HCT116 (cell line): Measurements from ENCODE around the gene HIPK2. TPM values are rescaled to one million over a fixed set of nuclear protein-coding genes. Genes with fewer than 3 reads are reported as not detected.

ENCODE experiments used
- ATAC-seq: fragments of 200-7000 bp; cut with Tn5 transposase; 2 replicates; pipeline ENCODE4 v1.9.1; 2020; ENCODE audit warnings: mild to moderate bottlenecking, moderate library complexity
- BruUV-seq: library from RNA; stranded (reverse); fragments of 400-500 nt; replicated peaks from 2 replicates; lab custom pipeline; 2021; lab: Mats Ljungman, UMichigan
- CTCF ChIA-PET: fragments of 300-600 bp; sonication (Branson Sonifier 250); formaldehyde crosslinking; loops from one replicate; lab custom pipeline; 2021; ENCODE audit warnings: antibody characterized with exemption; lab: Charles Lee
- POLR2A ChIA-PET: fragments of 300-600, 350-600 bp; sonication (Branson Sonifier 250); formaldehyde crosslinking; loops from one replicate; lab custom pipeline; 2021; ENCODE audit warnings: antibody characterized with exemption; lab: Charles Lee
- RAD21 ChIA-PET, 2 experiments: fragments of 300-600 bp; sonication (Branson Sonifier 250); formaldehyde crosslinking; loops; one replicate each; lab custom pipeline; 2023; ENCODE audit warnings: low total read pairs in 2 of 2; ENCODE audit not compliant: uncharacterized antibody in 2 of 2, unreplicated experiment in 2 of 2, low non-redundant PET in 1 of 2; lab: Charles Lee
- DNase-seq: peaks from one replicate; pipeline ENCODE4 v3.0.0-alpha.2; 2010; ENCODE audit warnings: low read depth, low spot score
- H2AFZ ChIP-seq: fragments of 200-600 bp; shearing (Covaris generic), sonication (generic); 2 replicates; pipeline ENCODE4 v1.6.1; 2017; ENCODE audit warnings: low read depth, mixed run types, mixed read lengths, antibody characterized with exemption, low read length; ENCODE audit not compliant: poor library complexity, severe bottlenecking
- H3K27ac ChIP-seq: 2 replicates; pipeline ENCODE4 v1.5.1; 2012; ENCODE audit warnings: low read depth, low read length
- H3K27me3 ChIP-seq: fragments of 200-600 bp; sonication (generic); 2 replicates; pipeline ENCODE4 v1.6.1; 2016; ENCODE audit warnings: mixed run types, low read length, mixed read lengths; ENCODE audit not compliant: insufficient read depth
- H3K36me3 ChIP-seq, 2 experiments: fragments of 200-500 bp in 1 of 2; fragments of 200-600 bp in 1 of 2; sonication (Bioruptor generic) in 1 of 2; sonication (generic) in 1 of 2; 2 replicates each; pipeline versions ENCODE4 v1.5.1 to v1.6.1; 2014 to 2016; ENCODE audit warnings: low read length in 2 of 2, inconsistent platforms in 1 of 2, mixed read lengths in 1 of 2, mixed run types in 1 of 2; ENCODE audit not compliant: insufficient read depth in 2 of 2, control insufficient read depth in 1 of 2
- H3K4me1 ChIP-seq, 2 experiments: fragments of 200-600 bp in 1 of 2; sonication (generic) in 1 of 2; 2 replicates each; pipeline versions ENCODE4 v1.5.1 to v1.6.1; 2012 to 2017; ENCODE audit warnings: low read length in 2 of 2, inconsistent platforms in 1 of 2, mild to moderate bottlenecking in 1 of 2, mixed read lengths in 1 of 2, mixed run types in 1 of 2, moderate library complexity in 1 of 2; ENCODE audit not compliant: insufficient read depth in 2 of 2, control insufficient read depth in 1 of 2
- H3K4me2 ChIP-seq: fragments of 200-600 bp; sonication (generic); 2 replicates; pipeline ENCODE4 v1.6.1; 2017; ENCODE audit warnings: mixed run types, low read length, mixed read lengths
- H3K4me3 ChIP-seq, 2 experiments: fragments of 200-600 bp in 1 of 2; sonication (generic) in 1 of 2; replicated peaks in 1 of 2; 2 replicates each; pipeline ENCODE4 v1.5.1; 2011 to 2016; ENCODE audit warnings: low read length in 2 of 2, control low read depth in 1 of 2, low read depth in 1 of 2, mild to moderate bottlenecking in 1 of 2, mixed read lengths in 1 of 2, mixed run types in 1 of 2
- H3K79me2 ChIP-seq: fragments of 200-600 bp; sonication (generic); 2 replicates; pipeline ENCODE4 v1.6.1; 2017; ENCODE audit warnings: mild to moderate bottlenecking, mixed run types, low read length, moderate library complexity, mixed read lengths; ENCODE audit not compliant: insufficient read depth
- H3K9ac ChIP-seq: fragments of 200-600 bp; sonication (generic); 2 replicates; pipeline ENCODE4 v1.6.1; 2016; ENCODE audit warnings: low read length, mixed read lengths
- H3K9me2 ChIP-seq: fragments of 200-600 bp; sonication (generic), shearing (Covaris generic); 2 replicates; pipeline ENCODE4 v1.6.1; 2017; ENCODE audit warnings: mixed run types, mild to moderate bottlenecking, moderate library complexity; ENCODE audit not compliant: insufficient read depth
- H3K9me3 ChIP-seq, 2 experiments: fragments of 200-500 bp in 1 of 2; fragments of 200-600 bp in 1 of 2; sonication (Bioruptor generic) in 1 of 2; sonication (generic) in 1 of 2; 2 replicates each; pipeline ENCODE4 v1.6.1; 2014 to 2017; ENCODE audit warnings: low read length in 2 of 2, mixed read lengths in 2 of 2, inconsistent platforms in 1 of 2, low read depth in 1 of 2, mild to moderate bottlenecking in 1 of 2, mixed run types in 1 of 2, moderate library complexity in 1 of 2; ENCODE audit not compliant: control insufficient read depth in 1 of 2, insufficient read depth in 1 of 2
- H4K20me1 ChIP-seq: fragments of 200-600 bp; sonication (generic), shearing (Covaris generic); 2 replicates; pipeline ENCODE4 v1.6.1; 2017; ENCODE audit warnings: mixed run types, mild to moderate bottlenecking, moderate library complexity; ENCODE audit not compliant: insufficient read depth
- CBX3 ChIP-seq: IDR thresholded peaks from 2 replicates; pipeline ENCODE4 v1.6.1; 2012; ENCODE audit warnings: low read depth
- EGR1 ChIP-seq: IDR thresholded peaks from 2 replicates; pipeline ENCODE4 v1.6.1; 2012; ENCODE audit warnings: low read depth
- ELF1 ChIP-seq: IDR thresholded peaks from 2 replicates; pipeline ENCODE4 v1.6.1; 2012; ENCODE audit warnings: low read depth, borderline replicate concordance
- EZH2 ChIP-seq: fragments of 200-600 bp; sonication (generic); IDR thresholded peaks from 2 replicates; pipeline ENCODE4 v1.6.1; 2017; ENCODE audit warnings: antibody characterized with exemption, mixed run types
- EZH2phosphoT487 ChIP-seq: fragments of 200-600 bp; IDR thresholded peaks from 2 replicates; pipeline ENCODE4 v1.6.1; 2018; ENCODE audit warnings: antibody characterized with exemption, borderline replicate concordance
- FOSL1 ChIP-seq: IDR thresholded peaks from 2 replicates; pipeline ENCODE4 v1.6.1; 2012; ENCODE audit warnings: low read depth
- JUND ChIP-seq: IDR thresholded peaks from 2 replicates; pipeline ENCODE4 v1.6.1; 2012
- MAX ChIP-seq: IDR thresholded peaks from 2 replicates; pipeline ENCODE4 v1.6.1; 2012
- RAD21 ChIP-seq: IDR thresholded peaks from 2 replicates; pipeline ENCODE4 v1.6.1; 2012; ENCODE audit warnings: low read depth, mild to moderate bottlenecking
- SRF ChIP-seq: IDR thresholded peaks from 2 replicates; pipeline ENCODE4 v1.6.1; 2012; ENCODE audit warnings: low read depth
- TCF7L2 ChIP-seq: IDR thresholded peaks from 2 replicates; pipeline ENCODE4 v1.7.0; 2011; ENCODE audit warnings: borderline replicate concordance, inconsistent platforms; ENCODE audit not compliant: insufficient read depth, insufficient read length; ENCODE audit errors: extremely low read depth
- YY1 ChIP-seq: IDR thresholded peaks from 2 replicates; pipeline ENCODE4 v1.6.1; 2011; ENCODE audit warnings: low read length, low read depth, moderate library complexity, mild to moderate bottlenecking; ENCODE audit not compliant: insufficient replicate concordance; ENCODE audit errors: extremely low read depth
- ZBTB33 ChIP-seq: IDR thresholded peaks from 2 replicates; pipeline ENCODE4 v1.6.1; 2011; ENCODE audit warnings: mild to moderate bottlenecking, low read length, moderate library complexity; ENCODE audit not compliant: insufficient replicate concordance; ENCODE audit errors: extremely low read depth
- ZFX ChIP-seq: fragments of 450-650 bp; IDR thresholded peaks from 2 replicates; pipeline ENCODE4 v1.6.1; 2017
- intact Hi-C: fragments of 100-400 bp; cut with micrococcal nuclease; formaldehyde crosslinking; loops from 2 replicates; pipeline ENCODE4 v1.10.0; 2022
- total RNA-seq: library from RNA; stranded (reverse); gene quantifications from one replicate; pipeline ENCODE4 v1.2.1, GENCODE V29; 2021; ENCODE audit not compliant: unreplicated experiment

HIPK2 gene
- total RNA-seq, 1 experiment from 2014 or later, result 49.5 TPM

GRCh38 chr7:139732471-139733167 is 45.2 kb downstream of the HIPK2 start:
- RAD21 ChIA-PET, result interaction anchor here in 1 of 2 experiments (0.8 kb wide), 1 partner anchor 39 kb away, joined by 3 read pairs; no protein-coding TSS in a partner anchor
- H3K9ac ChIP-seq, result no peak overlapping the region

More at GRCh38 chr7:139732471-139733167, 45.2 kb downstream of the HIPK2 start:
- DNase-seq (no peak), ATAC-seq (peak; percentile 70)
- no peaks in the 10 kb centered on the region for H3K9me2 ChIP-seq
- BruUV-seq, result no TSS peak
- peak overlapping the region in 1 of 2 experiments; percentile 48; a peak in 3 of 4 replicates for H3K4me3 ChIP-seq
- intact Hi-C loops, result loop anchor here (5.0 kb wide), 1 partner anchor 50 kb away; no protein-coding TSS in a partner anchor
- ChIA-PET CTCF (interaction anchor here (0.8 kb wide), 1 partner anchor 20 kb away, joined by 4 read pairs; no protein-coding TSS in a partner anchor), POLR2A (no interaction called here)
- peak overlapping the region; percentile 80 for H3K4me2 ChIP-seq
- H4K20me1 ChIP-seq, result peaks cover 4% of the 10 kb centered on the region; the same call in 1 of the 2 replicates
- no peaks in the 10 kb centered on the region for H3K27me3 ChIP-seq
- H3K27ac ChIP-seq, result peak overlapping the region; percentile 26; the same call in 1 of the 2 replicates
- H3K4me1 ChIP-seq, result peaks cover 16 to 32% of the 10 kb centered on the region in 2 experiments
- peaks cover 0 to 15% of the 10 kb centered on the region in 2 experiments; a peak in 1 of 4 replicates for H3K9me3 ChIP-seq
- peaks cover 61% of the 10 kb centered on the region for H3K79me2 ChIP-seq
- H3K36me3 ChIP-seq, result peaks cover 0 to 7% of the 10 kb centered on the region in 2 experiments; a peak in 1 of 4 replicates
- no peak overlapping the region for H2AFZ ChIP-seq
- TF ChIP-seq MAX (0 out of 2 replicates have a peak, but pooled peaks have one; percentile 6), RAD21 (0 out of 2 replicates have a peak, but pooled peaks have one; percentile 1), EZH2 (no peak), JUND (no peak), CBX3 (peak; percentile 18), YY1 (no peak), ZFX (no peak), FOSL1 (no peak), EGR1 (no peak), EZH2phosphoT487 (no peak), ELF1 (no peak), ZBTB33 (no peak), SRF (no peak), TCF7L2 (no peak)
